Peyer's patch (tissue), 4 donors: ENCODE results near the gene SORCS1.

ENCODE experiments used
- CTCF ChIP-seq, 6 experiments: fragments of 450-650 bp in 4 of 6; fragments of 200-600 bp in 2 of 6; sonication (generic) in 1 of 6; IDR thresholded peaks; one replicate each; pipeline ENCODE4 v1.5.1; 2017 to 2019; ENCODE audit warnings: antibody characterized with exemption in 6 of 6, mild to moderate bottlenecking in 3 of 6, moderate library complexity in 1 of 6
- POLR2A ChIP-seq, 2 donors: fragments of 450-650 bp; IDR thresholded peaks; one replicate each; pipeline ENCODE4 v1.5.1; 2017; ENCODE audit warnings: antibody characterized with exemption in 2 of 2, mild to moderate bottlenecking in 2 of 2, moderate library complexity in 2 of 2

- TF ChIP-seq CTCF (IDR thresholded peaks at IDR 0.05) (no peak), POLR2A (IDR thresholded peaks at IDR 0.05) (no peak)
Observed at GRCh38 chr10:106631016-106631702, 533.3 kb downstream of the SORCS1 start.
